ENCODE data around the gene BNIP5. TPM values are rescaled to one million over a fixed set of nuclear protein-coding genes. Genes with fewer than 3 reads are reported as not detected.

BNIP5 gene
- total RNA-seq, 1 donor from 2014 or later, result not detected

DNA sequence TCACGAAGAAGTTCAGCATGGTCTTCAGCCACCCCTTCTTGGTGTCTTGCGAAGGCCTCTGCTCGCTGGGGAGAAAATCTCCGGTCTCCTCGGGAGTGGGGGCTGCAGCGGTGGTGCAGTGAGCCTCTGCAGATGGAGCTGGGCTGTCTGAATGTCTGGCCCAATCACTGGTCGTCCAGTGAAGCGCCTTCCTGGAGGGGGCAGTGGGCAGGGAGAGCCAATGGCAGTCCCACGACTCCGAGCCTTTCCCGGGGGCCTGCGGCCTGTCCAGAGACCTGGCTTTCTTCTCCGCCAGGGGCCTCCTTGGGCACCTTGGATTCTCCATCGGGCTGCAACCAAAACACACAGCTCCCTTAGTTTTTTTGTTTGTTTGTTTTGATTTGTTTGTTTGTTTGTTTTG is 6.3 kb downstream of the BNIP5 start:
- DNase-seq (ENCODE audit: low spot score), result no peak
- no peaks in the 10 kb centered on the region for H4K20me1 ChIP-seq (ENCODE audit: low read depth)
- H3K79me2 ChIP-seq (ENCODE audit: low read depth), result no peaks in the 10 kb centered on the region
- no peak overlapping the region for H3K4me3 ChIP-seq
- H3K4me2 ChIP-seq, result peak overlapping the region; percentile 18
- H3K27me3 ChIP-seq, result no peaks in the 10 kb centered on the region
- Mint-ChIP-seq H3K4me1 (peaks cover 80% of the 10 kb centered on the region), H3K27me3 (ENCODE audit: insufficient read depth, low read depth) (peaks cover 17% of the 10 kb centered on the region), H3K9me3 (no peaks in the 10 kb centered on the region), H3K27ac (no peak overlapping the region), H3K4me3 (no peak overlapping the region), H3K36me3 (no peaks in the 10 kb centered on the region)
- TF ChIP-seq, protein P1, sequence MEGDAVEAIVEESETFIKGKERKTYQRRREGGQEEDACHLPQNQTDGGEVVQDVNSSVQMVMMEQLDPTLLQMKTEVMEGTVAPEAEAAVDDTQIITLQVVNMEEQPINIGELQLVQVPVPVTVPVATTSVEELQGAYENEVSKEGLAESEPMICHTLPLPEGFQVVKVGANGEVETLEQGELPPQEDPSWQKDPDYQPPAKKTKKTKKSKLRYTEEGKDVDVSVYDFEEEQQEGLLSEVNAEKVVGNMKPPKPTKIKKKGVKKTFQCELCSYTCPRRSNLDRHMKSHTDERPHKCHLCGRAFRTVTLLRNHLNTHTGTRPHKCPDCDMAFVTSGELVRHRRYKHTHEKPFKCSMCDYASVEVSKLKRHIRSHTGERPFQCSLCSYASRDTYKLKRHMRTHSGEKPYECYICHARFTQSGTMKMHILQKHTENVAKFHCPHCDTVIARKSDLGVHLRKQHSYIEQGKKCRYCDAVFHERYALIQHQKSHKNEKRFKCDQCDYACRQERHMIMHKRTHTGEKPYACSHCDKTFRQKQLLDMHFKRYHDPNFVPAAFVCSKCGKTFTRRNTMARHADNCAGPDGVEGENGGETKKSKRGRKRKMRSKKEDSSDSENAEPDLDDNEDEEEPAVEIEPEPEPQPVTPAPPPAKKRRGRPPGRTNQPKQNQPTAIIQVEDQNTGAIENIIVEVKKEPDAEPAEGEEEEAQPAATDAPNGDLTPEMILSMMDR (IDR thresholded peaks at IDR 0.05), result no peak
- peaks cover 22% of the 10 kb centered on the region for H3K4me1 ChIP-seq
- H2AFZ ChIP-seq (replicated peaks), result peak overlapping the region; percentile 58
- H3K9ac ChIP-seq, result no peak overlapping the region
- no peaks in the 10 kb centered on the region for H3K36me3 ChIP-seq
- H3K9me3 ChIP-seq (ENCODE audit: low read depth), result no peaks in the 10 kb centered on the region
- no peak overlapping the region for H3K27ac ChIP-seq
- H3F3A ChIP-seq (ENCODE audit: low read depth), result no peaks in the 10 kb centered on the region

DNA sequence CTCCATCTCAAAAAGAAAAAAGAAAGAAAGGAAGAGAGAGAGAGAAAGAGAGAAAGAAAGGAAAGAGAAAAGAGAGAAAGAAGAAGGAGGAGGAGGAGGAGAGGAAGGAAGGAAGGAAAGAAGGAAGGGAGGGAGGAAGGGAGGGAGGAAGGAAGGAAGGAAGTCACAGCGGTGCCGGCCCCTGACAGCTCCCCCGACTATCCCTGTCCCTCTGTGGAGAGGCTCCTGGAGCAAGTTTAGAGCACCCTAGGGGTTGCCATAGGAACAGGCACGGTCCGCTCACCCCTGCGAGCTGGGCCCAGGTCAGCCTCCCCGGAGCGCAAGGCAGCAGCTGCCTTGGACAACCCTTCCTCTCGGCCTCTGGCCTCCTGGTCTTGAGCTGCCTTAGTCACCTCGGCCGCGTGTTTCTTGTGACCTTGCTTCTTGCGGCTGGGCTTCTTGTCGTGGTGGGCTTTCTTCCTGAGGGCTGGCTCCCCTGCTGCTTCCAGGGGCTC is 6.8 kb downstream of the BNIP5 start:
- H3K79me2 ChIP-seq (ENCODE audit: low read depth), result no peaks in the 10 kb centered on the region
- no peak overlapping the region for H3K9ac ChIP-seq
- TF ChIP-seq, protein P1 (IDR thresholded peaks at IDR 0.05), result no peak
- no peak for TF ChIP-seq EZH2 (IDR thresholded peaks at IDR 0.05)
- no peak for TF ChIP-seq EZH2phosphoT487 (IDR thresholded peaks at IDR 0.05)
- H3K27ac ChIP-seq, result no peak overlapping the region
- H3K27me3 ChIP-seq, result no peaks in the 10 kb centered on the region
- H3K9me3 ChIP-seq (ENCODE audit: low read depth), result no peaks in the 10 kb centered on the region
- Mint-ChIP-seq H3K4me1 (peaks cover 80% of the 10 kb centered on the region), H3K4me3 (no peak overlapping the region), H3K27ac (no peak overlapping the region), H3K27me3 (ENCODE audit: insufficient read depth, low read depth) (peaks cover 17% of the 10 kb centered on the region), H3K36me3 (no peaks in the 10 kb centered on the region), H3K9me3 (no peaks in the 10 kb centered on the region)
- H3K4me1 ChIP-seq, result peaks cover 22% of the 10 kb centered on the region
- peak overlapping the region; percentile 58 for H2AFZ ChIP-seq (replicated peaks)
- DNase-seq (ENCODE audit: low spot score), result peak; percentile 54
- no peak overlapping the region for H3K4me3 ChIP-seq
- H3K4me2 ChIP-seq, result peak overlapping the region; percentile 18
- H4K20me1 ChIP-seq (ENCODE audit: low read depth), result no peaks in the 10 kb centered on the region
- no peaks in the 10 kb centered on the region for H3K36me3 ChIP-seq
- no peaks in the 10 kb centered on the region for H3F3A ChIP-seq (ENCODE audit: low read depth)

DNA sequence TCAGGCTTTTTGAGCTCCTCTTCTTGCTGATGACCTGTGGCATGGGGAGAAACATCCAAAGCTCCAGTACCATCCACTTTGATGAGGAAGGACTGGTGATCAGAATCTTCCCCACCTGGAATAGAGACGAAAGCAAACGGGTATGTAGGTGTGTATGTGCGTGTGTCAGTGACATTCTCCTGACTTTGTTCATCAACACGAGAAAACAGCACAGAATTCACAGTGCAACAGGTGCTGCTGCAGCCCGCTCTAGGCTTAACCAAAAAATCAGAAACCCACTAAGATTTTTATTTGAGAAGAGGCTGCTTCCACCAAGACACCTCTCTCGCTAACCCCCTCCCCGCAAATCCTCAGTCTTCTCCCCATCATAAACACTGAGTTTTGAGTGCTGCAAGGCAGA is 8.1 kb downstream of the BNIP5 start:
- H2AFZ ChIP-seq (replicated peaks), result no peak overlapping the region
- no peak overlapping the region for H3K27ac Mint-ChIP-seq
- peaks cover 21% of the 10 kb centered on the region for H3K27me3 Mint-ChIP-seq (ENCODE audit: insufficient read depth, low read depth)
- H3K4me1 Mint-ChIP-seq, result peaks cover 74% of the 10 kb centered on the region
- no peaks in the 10 kb centered on the region for H3K36me3 Mint-ChIP-seq
- H3K4me3 Mint-ChIP-seq, result peak overlapping the region; percentile 36
- H3K4me3 ChIP-seq, result no peak overlapping the region
- no peaks in the 10 kb centered on the region for H3K27me3 ChIP-seq
- H3K27ac ChIP-seq, result no peak overlapping the region
- no peak for TF ChIP-seq EZH2 (IDR thresholded peaks at IDR 0.05)
- no peak for TF ChIP-seq EZH2phosphoT487 (IDR thresholded peaks at IDR 0.05)
- TF ChIP-seq, protein P1 (IDR thresholded peaks at IDR 0.05), result no peak
- no peaks in the 10 kb centered on the region for H3K9me3 Mint-ChIP-seq
- no peaks in the 10 kb centered on the region for H3F3A ChIP-seq (ENCODE audit: low read depth)
- H4K20me1 ChIP-seq (ENCODE audit: low read depth), result no peaks in the 10 kb centered on the region
- no peaks in the 10 kb centered on the region for H3K79me2 ChIP-seq (ENCODE audit: low read depth)
- no peaks in the 10 kb centered on the region for H3K9me3 ChIP-seq (ENCODE audit: low read depth)
- H3K4me1 ChIP-seq, result peaks cover 15% of the 10 kb centered on the region
- no peak overlapping the region for H3K9ac ChIP-seq
- H3K4me2 ChIP-seq, result no peak overlapping the region
- DNase-seq (ENCODE audit: low spot score), result no peak
- no peaks in the 10 kb centered on the region for H3K36me3 ChIP-seq
